ENCODE data around the gene UXS1.

The UXS1 gene

DNA sequence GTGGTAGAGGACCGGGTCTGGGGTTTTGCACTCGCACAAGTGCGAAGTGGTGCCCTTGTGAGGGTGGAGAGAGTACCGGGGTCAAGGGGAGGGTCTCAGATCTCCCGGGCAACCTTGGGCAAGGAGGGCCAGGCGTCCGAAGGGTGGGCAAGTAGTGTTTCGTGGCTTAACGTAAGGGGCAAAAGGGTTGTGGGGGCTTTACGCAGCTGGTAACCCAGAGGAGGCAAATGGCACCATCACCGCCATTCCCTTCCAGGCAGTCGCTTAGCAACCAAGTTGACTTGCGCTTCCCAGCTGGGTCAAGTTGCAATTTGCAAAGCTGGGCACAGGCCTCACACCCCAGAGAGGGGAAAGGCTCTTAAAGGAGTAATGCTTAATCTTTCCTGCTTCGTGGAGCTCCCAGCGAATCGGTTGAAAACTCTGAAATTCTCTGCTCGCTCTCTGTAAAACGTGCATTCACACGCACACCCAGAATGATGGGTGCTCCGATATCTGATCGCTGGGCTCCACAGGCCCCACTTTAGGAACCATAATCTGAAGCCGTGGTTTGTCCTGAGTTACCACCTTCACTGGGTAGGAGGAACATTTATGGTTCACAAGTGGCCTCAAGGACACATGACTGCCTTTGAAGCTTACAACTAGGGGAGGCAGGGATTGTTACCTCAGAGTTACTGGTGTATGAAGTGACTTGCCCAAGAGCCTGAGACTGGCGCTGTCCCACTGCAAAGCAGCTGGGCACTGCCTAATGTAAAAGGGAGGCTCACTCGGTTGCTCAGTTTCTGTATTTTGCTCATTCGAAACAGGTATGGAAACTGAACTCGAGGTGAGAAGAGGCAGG, 127.9 kb downstream of the UXS1 start:
- H3K4me3 ChIP-seq (ENCODE audit: low read length): no peak overlapping the region
- no peak overlapping the region for H2AFZ ChIP-seq (ENCODE audit: low read depth, low read length)
- no peaks in the 10 kb centered on the region for H4K20me1 ChIP-seq (ENCODE audit: insufficient read depth, low read length)
- H3K27ac ChIP-seq (ENCODE audit: low read length): no peak overlapping the region
- H3K79me2 ChIP-seq (ENCODE audit: low read length): no peaks in the 10 kb centered on the region
- H3K27me3 ChIP-seq (ENCODE audit: low read depth, low read length): peaks cover 8% of the 10 kb centered on the region
- no peak overlapping the region for H3K9ac ChIP-seq (ENCODE audit: low read length)
- no peaks in the 10 kb centered on the region for H3K36me3 ChIP-seq (replicated peaks; ENCODE audit: low read depth, low read length)
- no peak overlapping the region for H3K4me2 ChIP-seq (ENCODE audit: low read length)
- TF ChIP-seq CTCF (IDR thresholded peaks at IDR 0.05; ENCODE audit: low read depth, low read length) (no peak), EZH2phosphoT487 (IDR thresholded peaks at IDR 0.05; ENCODE audit: low read depth) (no peak)
- H3K9me3 ChIP-seq (ENCODE audit: insufficient read depth, low read length): no peaks in the 10 kb centered on the region
- no peaks in the 10 kb centered on the region for H3K4me1 ChIP-seq (ENCODE audit: low read length)

- Histone ChIP-seq H3K9me3 (ENCODE audit: insufficient read depth, low read length) (no peaks in the 10 kb centered on the region), H3K4me1 (ENCODE audit: low read length) (no peaks in the 10 kb centered on the region), H3K4me3 (ENCODE audit: low read length) (no peak overlapping the region), H4K20me1 (ENCODE audit: insufficient read depth, low read length) (no peaks in the 10 kb centered on the region), H3K27ac (ENCODE audit: low read length) (no peak overlapping the region), H3K79me2 (ENCODE audit: low read length) (no peaks in the 10 kb centered on the region), H2AFZ (ENCODE audit: low read depth, low read length) (no peak overlapping the region), H3K4me2 (ENCODE audit: low read length) (no peak overlapping the region), H3K9ac (ENCODE audit: low read length) (no peak overlapping the region), H3K36me3 (replicated peaks; ENCODE audit: low read depth, low read length) (no peaks in the 10 kb centered on the region), H3K27me3 (ENCODE audit: low read depth, low read length) (peaks cover 8% of the 10 kb centered on the region)
- TF ChIP-seq CTCF (IDR thresholded peaks at IDR 0.05; ENCODE audit: low read depth, low read length) (no peak), EZH2phosphoT487 (IDR thresholded peaks at IDR 0.05; ENCODE audit: low read depth) (no peak)
Measured at GRCh38 chr2:106065268-106065982, 128.7 kb downstream of the UXS1 start.

- no peak overlapping the region for H3K4me2 ChIP-seq (ENCODE audit: low read length)
- H3K27ac ChIP-seq (ENCODE audit: low read length): no peak overlapping the region
- no peak overlapping the region for H3K9ac ChIP-seq (ENCODE audit: low read length)
Measured at GRCh38 chr2:106063181-106063580, 130.9 kb downstream of the UXS1 start.

More at GRCh38 chr2:106063181-106063580, 130.9 kb downstream of the UXS1 start:
- TF ChIP-seq CTCF (IDR thresholded peaks at IDR 0.05; ENCODE audit: low read depth, low read length) (no peak), EZH2phosphoT487 (IDR thresholded peaks at IDR 0.05; ENCODE audit: low read depth) (no peak)
- no peaks in the 10 kb centered on the region for H3K9me3 ChIP-seq (ENCODE audit: insufficient read depth, low read length)
- H3K79me2 ChIP-seq (ENCODE audit: low read length): no peaks in the 10 kb centered on the region
- H3K4me3 ChIP-seq (ENCODE audit: low read length): no peak overlapping the region
- no peak overlapping the region for H2AFZ ChIP-seq (ENCODE audit: low read depth, low read length)
- no peaks in the 10 kb centered on the region for H3K4me1 ChIP-seq (ENCODE audit: low read length)
- no peaks in the 10 kb centered on the region for H3K36me3 ChIP-seq (replicated peaks; ENCODE audit: low read depth, low read length)
- peaks cover 2% of the 10 kb centered on the region; the same call in 1 of the 2 replicates for H3K27me3 ChIP-seq (ENCODE audit: low read depth, low read length)
- H4K20me1 ChIP-seq (ENCODE audit: insufficient read depth, low read length): no peaks in the 10 kb centered on the region
